Dermis blood vessel endothelial cell (primary cell): ENCODE measurements around the gene ABTB2. TPM values are rescaled to one million over a fixed set of nuclear protein-coding genes. Genes with fewer than 3 reads are reported as not detected.

Experiments
- total RNA-seq: library from RNA; depleted of rRNA; stranded (reverse); fragments of >200 nt; gene quantifications from 2 replicates; pipeline ENCODE4 v1.2.3, GENCODE V29; 2014

ABTB2 gene
- total RNA-seq, 1 donor from 2014 or later: 0.34 TPM

Other genes starting within 250 kb of the ABTB2 start
- 60.9 and 83.6 TPM in 2 replicates for gene CAT, start 80.9 kb upstream of the ABTB2 start, total RNA-seq
- not detected in 2 replicates for gene ELF5, start 155.8 kb upstream of the ABTB2 start, total RNA-seq